GM18498 (cell line): ENCODE measurements around the gene DISC1.

ENCODE experiments used
- ATAC-seq: cut with Tn5 transposase; IDR thresholded peaks from one replicate; pipeline ENCODE4 v1.9.1; 2021; ENCODE audit warnings: mild to moderate bottlenecking, moderate library complexity; ENCODE audit not compliant: unreplicated experiment

DISC1 gene

DNA sequence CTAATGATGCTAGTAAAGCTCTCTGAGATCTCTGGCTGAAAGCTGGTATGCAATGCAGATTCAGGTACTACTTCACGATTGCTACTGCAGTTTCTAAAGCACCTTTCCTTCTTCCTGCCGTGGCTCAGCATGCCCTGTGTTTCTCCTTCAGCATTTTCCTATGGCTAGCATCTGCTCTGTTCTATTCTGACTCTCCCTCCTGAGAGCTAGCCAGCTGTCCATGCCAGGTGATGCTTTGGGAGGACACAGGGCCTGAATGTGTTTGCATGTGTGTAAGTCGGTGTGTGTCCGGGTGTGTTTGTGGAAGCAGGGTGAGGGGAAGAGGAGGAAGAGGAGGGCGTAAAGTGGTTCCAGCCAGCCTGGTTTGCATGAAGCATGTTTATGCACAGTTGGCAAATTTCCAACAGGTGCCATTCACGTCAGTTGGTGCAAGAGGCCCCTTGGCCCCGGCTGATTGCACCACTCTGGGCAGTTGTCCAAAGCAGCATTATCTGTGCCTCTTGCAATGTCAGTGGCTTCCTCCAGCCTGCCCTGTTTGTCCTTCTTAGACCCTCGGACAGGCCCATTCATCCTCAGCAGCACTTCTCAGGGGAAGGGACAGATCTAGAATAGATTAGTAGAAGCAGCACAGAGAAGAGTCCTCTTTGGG lies 433.3 kb downstream of the DISC1 start:
- no peak for ATAC-seq

DNA sequence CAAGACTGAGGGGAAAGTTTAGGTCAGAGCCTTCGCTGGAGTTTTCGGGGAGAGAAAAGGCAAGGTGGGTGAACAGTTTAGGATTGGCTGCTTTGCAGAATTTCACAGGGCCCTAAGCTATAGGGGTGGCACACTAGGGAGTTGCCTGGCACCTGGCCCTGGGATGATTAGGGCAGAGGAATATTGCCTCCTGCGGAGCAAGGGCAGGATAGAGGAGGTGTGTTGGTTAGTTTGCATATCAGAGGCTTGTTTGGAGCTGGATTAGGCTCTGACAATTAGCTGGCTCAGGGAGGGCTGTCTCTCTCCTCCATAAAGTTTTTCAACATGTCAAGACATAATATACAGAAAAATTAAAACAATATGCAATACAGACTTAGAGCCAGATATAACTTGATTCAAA lies 436.4 kb downstream of the DISC1 start:
- ATAC-seq = no peak

DNA sequence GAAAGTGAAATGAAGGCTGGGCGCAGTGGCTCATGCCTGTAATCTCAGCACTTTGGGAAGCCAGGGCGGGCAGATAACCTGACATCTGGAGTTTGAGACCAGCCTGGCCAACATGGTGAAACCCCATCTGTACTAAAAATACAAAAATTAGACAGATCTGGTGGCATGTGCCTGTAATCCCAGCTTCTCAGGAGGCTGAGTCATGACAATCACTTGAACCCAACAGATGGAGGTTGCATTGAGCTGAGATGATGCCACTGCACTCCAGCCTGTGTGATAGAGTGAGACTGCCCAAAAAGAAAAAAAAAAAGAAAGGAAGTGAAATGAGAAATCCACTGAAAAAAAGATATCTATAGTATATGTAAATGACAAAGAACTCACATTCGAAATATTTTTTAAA lies 439.9 kb downstream of the DISC1 start:
- no peak for ATAC-seq

DNA sequence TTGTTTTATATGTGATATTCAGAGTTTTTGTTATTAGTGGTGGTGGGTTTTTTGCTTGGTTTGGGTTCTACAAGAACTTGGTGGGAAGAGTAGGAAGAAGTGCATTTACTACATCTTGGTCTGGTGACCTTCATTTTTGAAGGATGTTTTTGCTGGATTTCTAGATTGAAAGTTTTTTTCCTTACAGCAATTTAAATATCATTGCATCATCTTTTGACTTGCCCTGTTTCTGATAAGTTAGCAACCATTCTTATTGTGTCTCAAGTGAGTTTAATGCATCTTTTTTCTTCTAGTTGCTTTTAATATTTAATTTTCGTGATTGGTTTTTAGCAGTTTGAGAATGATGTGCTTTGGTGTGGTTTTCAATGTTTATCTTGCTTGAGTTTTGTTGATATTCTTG lies 447.7 kb downstream of the DISC1 start:
- ATAC-seq = no peak

DNA sequence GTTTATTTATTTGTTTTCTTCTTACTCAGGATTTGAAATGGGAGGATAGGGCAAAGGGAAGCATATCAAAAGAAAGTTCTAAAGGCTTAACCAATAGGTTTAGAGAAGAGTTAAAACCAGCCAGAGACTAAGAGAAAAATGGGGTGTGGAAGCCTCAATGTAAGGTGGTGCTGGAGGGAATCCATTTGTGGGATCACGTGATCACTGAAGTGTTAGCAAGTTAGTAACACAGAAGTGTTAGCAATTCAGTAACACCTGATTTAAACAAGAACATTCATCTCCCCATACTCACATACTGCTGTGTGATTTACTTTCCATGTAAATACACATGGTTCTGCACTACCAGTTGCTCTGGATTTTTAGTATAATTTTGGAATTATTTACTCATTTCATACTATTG lies 451.2 kb downstream of the DISC1 start:
- no peak for ATAC-seq

DNA sequence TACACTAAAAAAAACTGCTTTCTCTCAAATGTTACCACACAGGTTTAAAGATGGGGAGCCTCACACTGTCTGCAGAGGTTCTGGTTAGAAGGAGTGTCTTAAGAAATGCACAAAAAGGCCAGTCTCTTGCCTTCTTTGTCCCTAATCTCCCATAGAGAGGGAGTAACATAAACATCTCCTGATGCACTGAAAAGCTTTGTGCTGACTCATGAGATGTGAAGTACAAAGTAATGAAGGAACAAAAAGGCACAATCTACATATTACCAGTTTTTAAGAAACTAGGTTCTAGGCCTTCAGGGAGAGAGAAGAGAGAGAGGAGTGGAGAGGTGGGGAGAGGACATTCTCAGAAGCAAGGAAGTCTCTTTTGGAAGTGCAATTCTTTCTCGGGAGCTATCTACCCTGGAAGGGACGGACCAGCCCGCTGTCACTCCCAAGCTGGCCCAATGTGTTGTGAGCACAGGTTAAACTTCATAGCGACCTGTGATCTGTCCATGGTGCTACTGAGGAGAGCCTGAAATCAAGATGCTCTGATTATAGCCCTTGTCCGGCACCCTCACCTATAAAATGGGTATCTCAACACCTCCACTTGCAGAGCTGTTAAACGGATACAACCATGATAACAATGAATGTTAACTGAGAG lies 458.1 kb downstream of the DISC1 start:
- no peak for ATAC-seq

DNA sequence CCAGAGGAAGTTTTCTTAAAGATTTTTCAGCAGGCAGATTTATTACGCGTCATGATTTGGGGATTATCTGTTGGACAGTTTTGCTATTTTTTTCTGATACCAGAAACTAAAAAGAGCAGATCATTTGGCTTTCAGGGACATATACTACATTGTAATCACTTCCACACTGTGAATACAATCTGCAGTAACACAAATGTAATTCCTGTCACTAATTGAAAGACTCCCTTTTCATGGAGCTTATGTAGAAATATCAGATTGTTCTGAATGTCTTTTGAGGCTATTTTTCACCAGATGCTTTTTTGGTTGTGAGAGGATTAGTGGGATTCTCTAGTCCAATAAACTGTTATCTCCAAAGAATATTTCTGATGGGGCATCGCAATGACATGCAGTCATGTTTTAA lies 464.2 kb downstream of the DISC1 start:
- ATAC-seq = no peak
